Fibroblast of pulmonary artery (primary cell): ENCODE results near the gene CACNA1D.

ENCODE experiments used
- DNase-seq: peaks from one replicate; pipeline ENCODE4 v3.0.0-alpha.2; 2010; ENCODE audit warnings: low read depth
- H3K4me3 ChIP-seq: replicated peaks from 2 replicates; pipeline ENCODE4 v1.5.1; 2011; ENCODE audit warnings: low read depth, mild to moderate bottlenecking, control low read depth, low read length, moderate library complexity
- TF ChIP-seq, protein P1 (sequence below): IDR thresholded peaks from 2 replicates; pipeline ENCODE4 v1.5.1; 2011; ENCODE audit warnings: mild to moderate bottlenecking, control low read depth, low read length, inconsistent platforms; ENCODE audit errors: missing control alignments

CACNA1D gene

DNA sequence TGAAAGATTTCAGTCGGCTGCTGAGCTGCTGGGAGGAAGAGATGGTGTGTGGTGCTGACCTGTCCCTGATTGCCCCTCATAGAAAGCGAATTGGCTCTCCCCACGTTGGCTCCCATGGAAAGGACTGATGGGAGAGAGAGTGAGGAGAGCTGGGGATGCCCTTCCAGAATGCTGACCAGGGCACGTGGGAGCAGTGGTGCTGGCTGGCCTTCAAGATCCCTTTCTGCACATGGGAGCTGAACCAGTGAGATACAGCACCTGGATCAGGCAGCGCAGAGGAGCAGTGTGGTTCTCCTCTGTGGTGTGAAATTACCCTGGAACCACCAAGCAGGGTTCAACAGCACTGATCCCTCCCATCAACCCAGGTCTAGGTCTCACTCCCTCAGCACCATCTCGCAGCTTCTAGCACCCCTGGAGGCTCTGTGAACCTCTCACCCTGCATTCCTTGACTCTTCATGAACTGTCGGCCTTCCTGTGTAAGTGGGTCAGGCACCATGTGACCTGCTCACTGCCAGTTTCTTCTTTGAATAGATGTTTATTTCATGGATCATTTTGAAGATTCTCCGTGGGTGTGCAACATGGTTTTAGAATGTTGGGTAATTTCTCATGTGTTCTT, 55.7 kb downstream of the CACNA1D start:
- DNase-seq = no peak
- H3K4me3 ChIP-seq = no peak overlapping the region
- TF ChIP-seq, protein P1, sequence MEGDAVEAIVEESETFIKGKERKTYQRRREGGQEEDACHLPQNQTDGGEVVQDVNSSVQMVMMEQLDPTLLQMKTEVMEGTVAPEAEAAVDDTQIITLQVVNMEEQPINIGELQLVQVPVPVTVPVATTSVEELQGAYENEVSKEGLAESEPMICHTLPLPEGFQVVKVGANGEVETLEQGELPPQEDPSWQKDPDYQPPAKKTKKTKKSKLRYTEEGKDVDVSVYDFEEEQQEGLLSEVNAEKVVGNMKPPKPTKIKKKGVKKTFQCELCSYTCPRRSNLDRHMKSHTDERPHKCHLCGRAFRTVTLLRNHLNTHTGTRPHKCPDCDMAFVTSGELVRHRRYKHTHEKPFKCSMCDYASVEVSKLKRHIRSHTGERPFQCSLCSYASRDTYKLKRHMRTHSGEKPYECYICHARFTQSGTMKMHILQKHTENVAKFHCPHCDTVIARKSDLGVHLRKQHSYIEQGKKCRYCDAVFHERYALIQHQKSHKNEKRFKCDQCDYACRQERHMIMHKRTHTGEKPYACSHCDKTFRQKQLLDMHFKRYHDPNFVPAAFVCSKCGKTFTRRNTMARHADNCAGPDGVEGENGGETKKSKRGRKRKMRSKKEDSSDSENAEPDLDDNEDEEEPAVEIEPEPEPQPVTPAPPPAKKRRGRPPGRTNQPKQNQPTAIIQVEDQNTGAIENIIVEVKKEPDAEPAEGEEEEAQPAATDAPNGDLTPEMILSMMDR = no peak

DNA sequence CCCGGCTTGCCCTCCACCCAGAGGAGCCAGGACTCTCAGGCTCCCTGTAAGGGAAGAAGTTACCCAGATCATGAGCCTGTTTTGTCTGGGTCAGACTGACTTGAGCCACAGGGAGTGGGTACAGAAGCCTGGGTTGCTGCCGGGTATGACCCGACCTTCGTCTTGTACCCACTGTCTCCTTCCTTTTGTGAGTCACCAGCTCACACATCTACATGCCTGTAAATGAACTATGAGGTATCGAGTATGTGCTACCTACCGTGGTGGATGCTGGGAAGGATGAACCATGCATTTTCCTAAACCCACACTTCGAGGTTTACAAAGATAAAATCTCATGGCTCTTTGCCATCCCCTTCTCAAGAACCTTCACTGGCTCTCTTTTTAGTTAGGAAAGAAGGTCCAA, 56.9 kb downstream of the CACNA1D start:
- no peak for DNase-seq
- H3K4me3 ChIP-seq = no peak overlapping the region
- TF ChIP-seq, protein P1 = no peak

DNA sequence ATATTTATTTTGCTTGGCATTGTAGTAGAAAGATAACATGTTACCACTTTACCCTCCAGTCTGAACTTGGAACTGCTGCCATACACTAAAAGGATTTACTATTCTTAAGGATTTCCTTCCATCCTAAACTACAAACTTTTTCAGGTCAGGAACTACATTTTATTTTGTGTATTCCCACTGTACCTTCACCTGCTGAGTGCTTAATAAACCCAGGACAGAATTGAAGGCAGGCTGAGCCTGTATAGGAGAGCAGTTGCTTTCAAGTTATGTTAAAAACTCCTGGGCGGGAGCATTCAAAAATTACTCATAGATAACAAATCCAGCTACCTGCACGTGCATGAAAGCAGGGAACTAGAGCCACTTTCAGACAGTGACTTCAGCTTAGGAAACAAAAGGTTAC, 58.3 kb downstream of the CACNA1D start:
- no peak overlapping the region for H3K4me3 ChIP-seq
- no peak for DNase-seq
- TF ChIP-seq, protein P1 = no peak

DNA sequence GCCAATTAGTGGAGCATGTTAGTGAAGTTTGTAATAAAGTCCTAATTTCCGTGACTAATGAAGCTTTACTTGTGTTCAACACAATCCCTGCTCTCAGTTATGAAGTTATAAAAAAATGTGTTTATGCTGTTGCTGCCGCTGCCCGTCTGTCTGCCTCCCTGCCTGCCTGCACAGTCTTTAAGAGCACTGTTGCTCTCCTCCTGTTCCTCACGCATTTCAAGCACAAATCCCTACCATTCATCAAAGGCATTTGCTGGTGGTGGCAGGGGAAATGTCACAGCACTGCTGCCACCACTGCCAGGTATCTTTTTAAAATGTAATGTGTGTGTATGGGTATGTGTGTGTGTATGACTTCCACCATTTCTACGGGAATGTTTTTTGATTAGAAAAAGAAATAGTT, 58.8 kb downstream of the CACNA1D start:
- no peak overlapping the region for H3K4me3 ChIP-seq
- TF ChIP-seq, protein P1 = no peak
- DNase-seq = no peak

DNA sequence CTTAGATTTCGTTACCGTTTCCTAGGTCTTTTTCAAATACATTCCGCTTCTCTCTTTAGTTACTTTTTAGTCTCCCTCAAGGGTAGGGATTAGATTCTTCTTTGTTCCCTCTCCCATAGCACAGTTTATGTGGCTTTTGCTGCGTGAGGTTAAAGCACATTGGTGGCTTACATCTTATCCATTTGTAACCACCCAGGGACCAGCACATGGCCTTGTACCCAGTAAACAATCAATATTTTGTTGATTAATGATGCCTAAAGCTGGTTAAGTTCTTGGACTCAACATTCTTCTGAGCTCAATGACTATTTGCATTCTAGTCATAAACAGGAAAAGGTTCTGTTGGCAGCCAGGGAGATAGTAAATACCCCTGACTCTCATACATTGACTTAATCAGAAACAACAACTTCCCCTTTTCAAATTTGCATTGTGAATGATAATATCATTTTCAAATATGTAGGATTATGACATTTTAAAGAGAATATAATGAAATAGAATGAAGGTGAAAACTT, 60.2 kb downstream of the CACNA1D start:
- no peak for DNase-seq
- TF ChIP-seq, protein P1 = no peak
- no peak overlapping the region for H3K4me3 ChIP-seq

DNA sequence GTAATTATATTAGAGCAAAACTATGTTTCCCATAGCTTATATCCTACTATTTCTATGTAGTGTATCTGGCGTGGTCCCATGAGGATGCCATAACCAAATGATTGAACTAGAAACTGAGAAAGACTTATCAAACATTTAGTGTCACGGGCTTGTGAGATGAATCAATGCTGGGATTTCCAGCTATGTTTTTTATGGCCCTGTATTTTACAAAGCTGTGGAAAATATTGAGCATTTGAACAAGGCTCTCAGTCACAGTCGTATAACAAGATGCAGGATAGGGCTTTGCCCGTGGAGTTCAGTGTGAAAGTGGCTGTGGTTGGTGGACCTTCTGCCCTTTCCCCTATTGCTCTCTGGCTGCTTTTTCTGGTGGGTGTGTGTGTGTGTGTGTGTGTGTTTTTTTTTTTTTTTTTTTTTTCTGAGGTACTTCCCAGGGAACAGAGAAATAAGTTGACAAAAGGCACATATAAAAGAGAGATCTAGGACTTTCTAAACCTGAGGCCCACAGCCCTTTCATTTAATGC, 60.7 kb downstream of the CACNA1D start:
- H3K4me3 ChIP-seq = no peak overlapping the region
- TF ChIP-seq, protein P1 = no peak
- no peak for DNase-seq
